ENCODE measurements around the gene B4GALT6.

The B4GALT6 gene

DNA sequence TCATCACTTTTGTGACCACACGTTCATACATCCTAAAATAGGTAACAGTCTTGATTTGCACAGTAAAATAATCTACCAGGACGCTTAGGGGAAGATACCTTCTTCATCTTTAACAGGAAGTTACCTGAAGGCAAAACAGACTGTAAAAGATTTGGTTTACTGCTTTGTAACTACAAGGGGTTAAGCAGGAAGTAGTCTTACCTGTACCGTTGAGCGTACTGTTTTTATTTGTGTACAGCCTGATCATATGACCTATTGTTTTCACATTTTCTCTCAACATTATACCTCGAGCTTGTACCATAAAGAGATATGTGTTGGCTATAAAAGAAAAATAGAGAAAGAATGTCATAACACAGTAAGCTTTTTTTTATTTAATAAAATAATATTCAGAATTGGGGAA lies 18.3 kb downstream of the B4GALT6 start:
- H3K4me3 ChIP-seq (ENCODE audit: control insufficient read depth, low read depth, low read length) = no peak overlapping the region
- DNase-seq (ENCODE audit: low read depth) = no peak
- TF ChIP-seq, protein P1, sequence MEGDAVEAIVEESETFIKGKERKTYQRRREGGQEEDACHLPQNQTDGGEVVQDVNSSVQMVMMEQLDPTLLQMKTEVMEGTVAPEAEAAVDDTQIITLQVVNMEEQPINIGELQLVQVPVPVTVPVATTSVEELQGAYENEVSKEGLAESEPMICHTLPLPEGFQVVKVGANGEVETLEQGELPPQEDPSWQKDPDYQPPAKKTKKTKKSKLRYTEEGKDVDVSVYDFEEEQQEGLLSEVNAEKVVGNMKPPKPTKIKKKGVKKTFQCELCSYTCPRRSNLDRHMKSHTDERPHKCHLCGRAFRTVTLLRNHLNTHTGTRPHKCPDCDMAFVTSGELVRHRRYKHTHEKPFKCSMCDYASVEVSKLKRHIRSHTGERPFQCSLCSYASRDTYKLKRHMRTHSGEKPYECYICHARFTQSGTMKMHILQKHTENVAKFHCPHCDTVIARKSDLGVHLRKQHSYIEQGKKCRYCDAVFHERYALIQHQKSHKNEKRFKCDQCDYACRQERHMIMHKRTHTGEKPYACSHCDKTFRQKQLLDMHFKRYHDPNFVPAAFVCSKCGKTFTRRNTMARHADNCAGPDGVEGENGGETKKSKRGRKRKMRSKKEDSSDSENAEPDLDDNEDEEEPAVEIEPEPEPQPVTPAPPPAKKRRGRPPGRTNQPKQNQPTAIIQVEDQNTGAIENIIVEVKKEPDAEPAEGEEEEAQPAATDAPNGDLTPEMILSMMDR (IDR thresholded peaks at IDR 0.05; ENCODE audit: control insufficient read depth, insufficient read depth, low read depth, low read length, missing control alignments) = no peak

DNA sequence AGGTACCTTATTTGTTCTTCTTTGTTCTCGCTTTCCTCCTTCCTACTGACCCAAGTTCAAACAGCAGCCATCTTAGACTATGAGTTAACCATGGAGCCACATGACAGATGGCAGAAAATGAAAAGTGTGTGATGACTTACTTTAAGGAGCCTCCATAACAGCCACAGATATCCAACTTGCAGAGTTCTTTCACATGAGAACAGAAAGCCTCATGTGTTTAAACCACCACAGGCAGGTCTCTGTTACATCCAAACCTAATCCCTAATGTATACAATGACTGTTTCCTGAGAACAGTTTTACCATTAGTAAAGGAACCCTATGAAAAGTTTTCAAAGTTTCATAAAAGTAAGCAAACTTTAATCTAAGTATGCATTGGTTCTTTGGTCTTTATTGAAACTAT lies 20.3 kb downstream of the B4GALT6 start:
- no peak overlapping the region for H3K4me3 ChIP-seq (ENCODE audit: control insufficient read depth, low read depth, low read length)
- TF ChIP-seq, protein P1 (IDR thresholded peaks at IDR 0.05; ENCODE audit: control insufficient read depth, insufficient read depth, low read depth, low read length, missing control alignments) = no peak
- DNase-seq (ENCODE audit: low read depth) = no peak

DNA sequence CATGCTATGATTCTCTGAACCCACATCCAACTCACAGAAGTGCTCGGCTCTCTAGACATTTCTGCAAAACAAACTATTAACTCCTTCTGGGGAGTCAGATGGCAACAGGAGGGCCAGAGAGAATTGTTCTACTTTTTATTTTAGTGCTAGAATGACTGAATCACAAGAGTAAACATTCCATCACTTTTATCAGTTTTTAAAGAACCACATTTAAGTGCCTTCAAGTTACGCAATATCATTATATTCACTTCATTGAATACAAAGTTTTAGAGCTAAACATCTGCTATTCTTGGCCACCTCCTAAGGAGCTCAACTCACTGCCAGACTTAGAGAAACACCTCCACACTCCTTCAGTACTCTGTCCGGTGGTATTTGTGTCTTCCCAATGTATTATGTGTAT lies 22.4 kb downstream of the B4GALT6 start:
- DNase-seq (ENCODE audit: low read depth) = no peak

DNA sequence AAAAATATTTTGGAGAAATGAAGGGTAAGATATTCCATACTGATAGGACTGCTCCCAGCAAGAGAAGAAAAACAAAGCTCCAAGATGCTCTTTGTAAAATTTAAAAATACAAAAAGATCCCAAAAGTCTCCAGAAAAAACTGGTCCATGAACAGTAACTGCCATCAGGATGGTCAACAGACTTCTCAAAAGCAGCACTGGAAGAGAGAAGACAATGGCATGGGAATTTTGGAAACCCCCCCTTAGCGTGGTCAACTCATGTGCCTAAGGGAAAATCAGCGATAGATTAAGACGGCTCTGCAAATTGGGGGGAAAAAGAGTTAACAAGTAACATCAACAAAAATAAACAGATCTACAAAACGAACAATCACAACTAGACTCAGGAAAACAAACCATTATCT lies 23.6 kb downstream of the B4GALT6 start:
- TF ChIP-seq, protein P1 (IDR thresholded peaks at IDR 0.05; ENCODE audit: control insufficient read depth, insufficient read depth, low read depth, low read length, missing control alignments) = no peak
- H3K4me3 ChIP-seq (ENCODE audit: control insufficient read depth, low read depth, low read length) = no peak overlapping the region
- no peak for DNase-seq (ENCODE audit: low read depth)

More for the DNA sequence above, 22.4 kb downstream of the B4GALT6 start:
- H3K4me3 ChIP-seq (ENCODE audit: control insufficient read depth, low read depth, low read length) = no peak overlapping the region
- TF ChIP-seq, protein P1 (IDR thresholded peaks at IDR 0.05; ENCODE audit: control insufficient read depth, insufficient read depth, low read depth, low read length, missing control alignments) = no peak

DNA sequence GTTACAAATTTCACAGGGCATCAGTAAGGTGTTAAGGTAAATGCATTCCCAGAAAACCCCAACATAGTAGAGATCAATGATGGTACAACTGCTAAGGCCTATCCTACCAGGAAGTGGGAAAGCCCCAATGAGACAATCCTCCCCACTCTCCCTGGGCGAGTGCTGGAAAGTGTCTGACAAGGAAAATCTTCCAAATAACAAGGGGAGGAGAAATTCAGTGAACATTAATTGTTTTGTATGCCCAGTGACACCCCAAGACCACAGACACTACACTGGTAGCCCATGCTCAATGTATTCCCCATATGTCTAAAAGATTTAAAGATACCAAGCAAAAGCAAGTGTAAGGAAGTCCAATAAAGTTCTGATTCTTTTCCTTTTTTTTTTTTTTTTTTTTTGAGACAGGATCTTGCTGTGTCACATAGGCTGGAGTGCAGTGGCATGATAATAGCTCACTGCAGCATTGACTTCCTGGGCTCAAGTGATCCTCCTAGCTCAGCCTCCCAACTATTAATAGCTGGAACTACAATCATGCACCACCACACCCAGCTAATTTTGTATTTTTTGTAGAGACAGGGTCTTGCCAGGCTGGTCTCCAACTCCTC lies 24.7 kb downstream of the B4GALT6 start:
- H3K4me3 ChIP-seq (ENCODE audit: control insufficient read depth, low read depth, low read length) = no peak overlapping the region
- TF ChIP-seq, protein P1 (IDR thresholded peaks at IDR 0.05; ENCODE audit: control insufficient read depth, insufficient read depth, low read depth, low read length, missing control alignments) = no peak
- no peak for DNase-seq (ENCODE audit: low read depth)

DNA sequence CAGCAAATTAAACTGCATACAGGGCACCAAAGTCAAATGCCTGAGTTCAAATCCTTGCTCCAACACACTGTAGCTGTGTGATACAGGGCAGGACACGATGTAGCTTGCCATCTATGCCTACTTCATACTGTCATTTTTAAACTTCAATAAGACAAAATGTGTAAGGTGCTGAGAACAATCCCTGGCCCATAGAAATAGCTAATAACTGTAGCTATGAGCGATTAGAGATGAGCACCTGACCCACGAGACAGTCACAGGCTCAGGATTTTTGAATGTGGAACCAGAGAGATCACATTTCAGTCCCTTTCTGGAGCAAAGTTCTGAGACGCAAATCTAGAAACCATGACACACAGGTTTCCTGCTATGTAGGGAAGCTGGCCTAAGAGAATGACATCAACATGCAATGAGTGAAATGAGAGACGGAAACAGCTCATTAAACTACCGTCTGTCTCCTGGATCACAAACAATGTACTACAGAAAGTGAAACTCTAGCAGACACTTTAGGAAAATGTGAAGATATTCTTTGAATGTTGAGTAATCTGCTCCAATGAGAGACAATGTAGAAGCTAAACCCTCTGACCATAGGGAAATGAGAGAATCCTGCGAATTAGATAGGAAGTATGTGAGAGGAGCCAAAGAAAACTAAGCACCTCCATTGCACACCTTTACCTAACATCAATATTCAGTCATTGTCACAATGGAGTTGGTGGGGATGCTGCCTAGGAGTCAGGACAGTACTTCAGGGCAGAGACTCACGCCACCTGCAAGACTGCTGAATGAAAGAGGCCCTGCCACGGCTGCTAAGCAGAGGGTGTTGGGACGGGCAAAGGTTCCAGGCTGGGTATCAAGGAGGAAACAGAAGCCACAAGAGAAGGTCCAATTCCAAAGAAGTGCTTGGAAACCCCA lies 25.5 kb downstream of the B4GALT6 start:
- no peak overlapping the region for H3K4me3 ChIP-seq (ENCODE audit: control insufficient read depth, low read depth, low read length)
- no peak for DNase-seq (ENCODE audit: low read depth)
- TF ChIP-seq, protein P1 (IDR thresholded peaks at IDR 0.05; ENCODE audit: control insufficient read depth, insufficient read depth, low read depth, low read length, missing control alignments) = no peak

Data from AG09309 (cell line).